Stimulated activated CD4-positive, alpha-beta T cell treated with anti-CD3 and anti-CD28 coated beads, TNF-alpha, amount 100 ng/mL, for 24 hours (primary cell): ENCODE data around the gene LIMK1.

Experiments used
- DNase-seq, 3 experiments: peaks; one replicate each; pipeline ENCODE4 v3.0.0-alpha.2; 2020; ENCODE audit warnings: low read depth in 3 of 3

Gene LIMK1

GRCh38 chr7:74056096-74056915 lies 27.3 kb upstream of the LIMK1 start:
- no peak for DNase-seq

DNA sequence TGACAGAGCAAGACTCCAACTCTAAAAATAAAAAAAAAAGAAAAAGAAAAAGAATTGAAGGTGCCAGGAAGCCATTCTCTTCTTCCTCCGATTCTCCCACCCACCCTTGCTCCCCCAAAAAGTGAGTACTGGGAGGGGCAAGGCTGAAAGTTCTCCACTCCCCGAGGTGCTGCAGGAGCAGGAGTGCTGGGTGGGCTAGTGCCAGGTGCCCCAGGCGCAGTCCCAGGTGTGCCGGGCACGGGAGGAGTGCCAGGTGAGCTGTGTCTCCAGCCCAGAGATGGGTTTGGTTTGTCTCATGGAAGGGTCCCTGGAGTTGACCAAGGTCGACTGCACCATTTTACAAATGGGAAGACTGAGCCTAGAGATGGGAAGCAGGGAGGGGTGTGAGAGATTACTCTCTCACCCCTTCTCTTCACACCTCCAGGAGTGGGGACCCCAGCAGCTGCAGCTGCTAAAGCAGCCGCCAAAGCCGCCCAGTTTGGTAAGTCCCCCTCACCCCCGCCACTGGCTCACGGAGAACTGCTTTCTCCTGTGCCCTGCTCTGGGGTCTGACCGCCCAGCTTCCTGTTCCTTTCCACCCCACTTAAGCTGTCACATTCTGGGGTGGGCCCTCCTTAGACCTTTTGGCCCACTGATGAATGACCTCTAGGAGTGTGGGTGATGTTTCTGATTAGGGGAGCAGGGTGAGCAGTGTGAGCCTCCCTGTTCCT lies 26.2 kb upstream of the LIMK1 start:
- no peak for DNase-seq

DNA sequence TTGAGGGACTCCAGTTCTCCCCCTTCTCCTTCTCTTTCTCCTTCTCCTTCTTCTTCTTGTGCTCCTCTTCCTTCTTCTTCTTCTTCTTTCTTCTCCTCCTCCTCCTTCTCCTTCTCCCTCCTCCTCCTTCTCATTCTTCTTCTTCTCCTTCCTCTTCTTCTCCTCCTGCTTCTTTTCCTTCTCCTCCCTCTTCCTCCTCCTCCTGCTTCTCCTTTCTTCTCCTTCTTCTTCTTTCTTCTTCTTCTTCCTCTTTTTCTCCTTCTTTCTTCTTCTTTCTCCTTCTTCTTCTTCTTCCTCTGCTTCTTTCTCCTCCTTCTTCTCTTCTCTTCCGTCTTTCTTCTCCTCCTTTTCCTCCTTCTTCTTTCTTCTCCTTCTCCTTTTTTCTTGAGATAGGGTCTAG lies 25.6 kb upstream of the LIMK1 start:
- DNase-seq, result no peak

- DNase-seq, result no peak
These were observed 25.1 kb upstream of the LIMK1 start for GRCh38 chr7:74058486-74058885.

DNA sequence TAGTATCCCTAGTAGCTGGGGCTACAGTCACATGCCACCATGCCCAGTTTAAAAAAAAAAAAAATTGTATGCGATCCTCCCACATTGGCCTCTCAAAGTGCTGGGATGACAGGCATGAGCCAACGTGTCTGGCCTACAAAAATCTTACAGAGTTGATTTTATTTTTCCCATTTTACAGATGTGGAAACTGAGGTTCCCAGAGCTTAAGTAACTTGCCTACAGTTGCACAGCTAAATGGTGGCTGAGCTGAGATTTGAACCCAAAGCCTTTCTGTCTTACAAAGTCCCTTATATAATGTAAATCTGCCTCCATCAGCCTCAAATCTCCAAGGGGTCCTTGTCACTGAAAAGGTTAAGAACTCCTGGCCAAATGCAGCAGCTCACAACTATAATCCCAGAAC lies 24.6 kb upstream of the LIMK1 start:
- DNase-seq, result no peak

DNA sequence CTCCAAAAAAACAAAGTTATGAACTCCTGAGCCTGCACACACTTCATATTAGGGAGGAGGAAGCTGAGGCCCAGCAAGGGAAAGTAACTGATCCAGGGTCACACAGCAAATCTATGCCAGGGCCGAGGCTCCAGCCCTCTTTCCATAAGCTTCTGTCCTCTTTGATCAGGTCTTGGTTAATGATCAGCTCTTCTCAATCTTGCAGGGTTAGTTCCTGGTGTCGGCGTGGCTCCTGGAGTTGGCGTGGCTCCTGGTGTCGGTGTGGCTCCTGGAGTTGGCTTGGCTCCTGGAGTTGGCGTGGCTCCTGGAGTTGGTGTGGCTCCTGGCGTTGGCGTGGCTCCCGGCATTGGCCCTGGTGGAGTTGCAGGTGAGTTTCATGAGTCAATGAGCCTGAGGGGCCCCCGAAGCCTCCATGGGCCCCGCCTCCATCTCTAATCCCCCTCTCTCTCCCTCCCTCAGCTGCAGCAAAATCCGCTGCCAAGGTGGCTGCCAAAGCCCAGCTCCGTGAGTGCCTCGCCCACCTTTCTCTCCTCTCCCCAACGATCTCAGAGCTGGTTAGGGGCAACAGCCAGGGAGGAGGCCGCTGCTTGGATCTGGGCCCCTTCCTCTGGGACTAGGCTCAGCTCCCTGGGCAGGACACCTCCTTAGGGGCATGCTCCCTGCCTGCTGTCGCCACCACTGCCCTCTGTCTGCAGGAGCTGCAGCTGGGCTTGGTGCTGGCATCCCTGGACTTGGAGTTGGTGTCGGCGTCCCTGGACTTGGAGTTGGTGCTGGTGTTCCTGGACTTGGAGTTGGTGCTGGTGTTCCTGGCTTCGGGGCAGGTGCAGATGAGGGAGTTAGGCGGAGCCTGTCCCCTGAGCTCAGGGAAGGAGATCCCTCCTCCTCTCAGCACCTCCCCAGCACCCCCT lies 23.7 kb upstream of the LIMK1 start:
- no peak for DNase-seq

- DNase-seq, result peak in 2 of 3 experiments; percentile 30 to 44
These were observed 21.6 kb upstream of the LIMK1 start for GRCh38 chr7:74061840-74062539.

- no peak for DNase-seq
These were observed 20.4 kb upstream of the LIMK1 start for GRCh38 chr7:74063223-74063641.

GRCh38 chr7:74063646-74064045 lies 20.0 kb upstream of the LIMK1 start:
- DNase-seq, result no peak

GRCh38 chr7:74064696-74065095 lies 18.9 kb upstream of the LIMK1 start:
- DNase-seq, result no peak

- DNase-seq, result no peak
These were observed 17.0 kb upstream of the LIMK1 start for GRCh38 chr7:74066626-74067025.

DNA sequence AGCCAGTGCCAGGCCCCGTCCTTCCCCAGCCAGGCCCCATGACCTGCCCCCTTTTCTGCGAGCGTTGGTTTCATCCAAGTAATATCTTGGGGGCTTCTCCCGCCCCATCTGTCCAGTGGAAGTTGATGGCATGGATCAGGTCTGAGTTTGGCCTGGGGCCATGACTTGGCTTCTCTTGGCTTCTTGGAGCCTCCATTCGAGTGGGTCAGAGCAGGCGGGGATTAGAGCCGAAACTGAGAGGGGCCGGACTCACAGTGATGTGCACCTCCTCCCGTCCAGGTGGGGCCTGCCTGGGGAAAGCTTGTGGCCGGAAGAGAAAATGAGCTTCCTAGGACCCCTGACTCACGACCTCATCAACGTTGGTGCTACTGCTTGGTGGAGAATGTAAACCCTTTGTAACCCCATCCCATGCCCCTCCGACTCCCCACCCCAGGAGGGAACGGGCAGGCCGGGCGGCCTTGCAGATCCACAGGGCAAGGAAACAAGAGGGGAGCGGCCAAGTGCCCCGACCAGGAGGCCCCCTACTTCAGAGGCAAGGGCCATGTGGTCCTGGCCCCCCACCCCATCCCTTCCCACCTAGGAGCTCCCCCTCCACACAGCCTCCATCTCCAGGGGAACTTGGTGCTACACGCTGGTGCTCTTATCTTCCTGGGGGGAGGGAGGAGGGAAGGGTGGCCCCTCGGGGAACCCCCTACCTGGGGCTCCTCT lies 15.1 kb upstream of the LIMK1 start:
- DNase-seq, result no peak

- DNase-seq, result no peak
These were observed 14.5 kb upstream of the LIMK1 start for GRCh38 chr7:74069086-74069541.

- DNase-seq, result no peak
These were observed 13.6 kb upstream of the LIMK1 start for GRCh38 chr7:74069790-74070618.

DNA sequence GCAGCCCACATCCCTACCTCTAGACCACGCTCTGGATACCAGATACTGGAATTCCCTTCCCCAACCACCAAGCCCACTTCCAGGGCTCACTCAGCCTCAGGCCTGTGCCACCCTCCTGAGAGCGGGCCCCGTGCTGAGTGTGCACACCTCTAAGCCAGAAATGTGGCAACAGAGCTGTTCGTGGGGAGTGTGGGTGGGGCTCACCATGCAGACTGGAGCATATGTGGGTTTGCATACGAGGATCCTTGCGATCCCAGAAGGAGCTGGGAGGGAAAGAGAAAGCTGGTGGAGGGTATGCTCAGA lies 13.0 kb upstream of the LIMK1 start:
- no peak for DNase-seq

GRCh38 chr7:74071121-74071520 lies 12.5 kb upstream of the LIMK1 start:
- DNase-seq, result no peak

DNA sequence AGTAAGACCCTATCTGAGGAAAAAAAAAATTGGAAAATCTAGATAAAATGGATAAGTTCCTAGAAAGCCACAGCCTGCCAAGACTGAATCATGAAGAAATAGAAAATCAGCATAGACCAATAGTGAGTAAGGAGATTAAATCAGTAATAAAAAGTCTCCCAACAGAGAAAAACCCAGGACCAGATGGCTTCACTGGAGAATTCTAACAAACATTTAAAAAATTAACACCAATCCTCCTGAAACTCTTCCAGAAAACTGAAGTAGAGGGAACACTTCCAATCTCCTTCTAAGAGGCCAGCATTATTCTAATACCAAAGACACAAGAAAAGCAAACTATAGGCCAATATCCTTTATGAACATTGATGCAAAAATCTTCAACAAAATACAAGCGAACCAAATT lies 8.8 kb upstream of the LIMK1 start:
- no peak for DNase-seq

DNA sequence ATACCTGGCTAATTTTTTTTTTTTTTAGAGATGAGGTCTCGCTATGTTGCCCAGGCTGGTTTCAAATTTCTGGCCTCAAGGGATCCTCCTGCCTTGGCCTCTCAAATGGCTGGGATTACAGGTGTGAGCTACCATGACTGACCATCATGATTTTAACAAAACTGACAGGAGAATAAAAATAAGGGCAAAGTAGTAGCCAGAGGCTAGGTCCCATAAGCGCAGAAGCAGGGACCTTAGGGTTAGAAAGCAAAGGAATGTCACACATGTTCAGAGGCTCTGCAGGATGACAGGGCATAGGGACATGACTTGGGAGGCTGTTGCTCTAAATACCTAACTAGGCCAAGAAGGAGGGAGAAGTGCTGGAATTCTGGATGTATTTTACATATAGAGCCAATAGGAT lies 5.1 kb upstream of the LIMK1 start:
- no peak for DNase-seq

DNA sequence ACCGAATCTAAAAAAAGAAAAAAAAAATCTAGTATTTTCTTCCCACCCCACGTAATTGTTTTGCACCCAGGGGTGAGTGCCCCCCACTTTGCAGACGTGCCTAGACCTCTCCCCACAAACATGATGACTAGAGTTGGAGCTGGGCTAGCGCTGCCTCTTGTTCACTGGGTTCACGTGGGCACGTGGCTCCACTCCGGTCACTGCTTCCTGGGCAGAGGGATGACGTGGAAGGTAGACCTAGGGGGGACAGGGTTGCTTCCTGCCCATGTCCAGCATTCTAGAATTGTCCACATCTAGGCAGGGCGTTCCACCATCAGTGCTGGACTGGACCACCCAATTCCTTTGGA lies 861 bp upstream of the LIMK1 start:
- DNase-seq, result no peak
